CD4-positive, alpha-beta T cell (primary cell): ENCODE results near the gene CALHM2. TPM values are rescaled to one million over a fixed set of nuclear protein-coding genes. Genes with fewer than 3 reads are reported as not detected.

ENCODE experiments used
- ATAC-seq: fragments of 200-7000 bp; cut with Tn5 transposase; one replicate; pipeline ENCODE4 v1.10.0; 2022; ENCODE audit warnings: mild to moderate bottlenecking; ENCODE audit not compliant: poor library complexity
- CTCF ChIA-PET: fragments of 350-600 bp; sonication (Branson Sonifier 250); formaldehyde crosslinking; loops from one replicate; lab custom pipeline; 2021; ENCODE audit warnings: antibody characterized with exemption, inconsistent platforms; lab: Charles Lee
- POLR2A ChIA-PET: fragments of 350-600 bp; sonication (Branson Sonifier 250); formaldehyde crosslinking; loops from one replicate; lab custom pipeline; 2021; ENCODE audit warnings: antibody characterized with exemption, inconsistent platforms; lab: Charles Lee
- DNase-seq, 14 experiments: peaks; one replicate each; pipeline ENCODE4 v3.0.0-alpha.2; 2013 to 2020; ENCODE audit warnings: mixed read lengths in 2 of 14
- H3K27ac ChIP-seq, 2 donors: one replicate each; pipeline versions ENCODE4 v1.5.1 to v1.7.0; 2013; ENCODE audit warnings: low read length in 2 of 2, low read depth in 1 of 2, mild to moderate bottlenecking in 1 of 2
- H3K27me3 ChIP-seq, 2 experiments: 1 replicate in 1 of 2; 2 replicates in 1 of 2; pipeline versions ENCODE4 v1.6.1 to v1.7.0; 2013; ENCODE audit warnings: low read length in 2 of 2, control low read depth in 1 of 2, mild to moderate bottlenecking in 1 of 2, moderate library complexity in 1 of 2; ENCODE audit not compliant: insufficient read depth in 2 of 2, control insufficient read depth in 1 of 2
- H3K36me3 ChIP-seq: one replicate; pipeline ENCODE4 v1.6.1; 2013; ENCODE audit warnings: low read length, control low read depth; ENCODE audit not compliant: insufficient read depth
- H3K4me1 ChIP-seq: one replicate; pipeline ENCODE4 v1.6.1; 2013; ENCODE audit warnings: low read length, control low read depth; ENCODE audit not compliant: insufficient read depth
- H3K4me3 ChIP-seq: one replicate; pipeline ENCODE4 v1.5.1; 2013; ENCODE audit warnings: mild to moderate bottlenecking, low read length, moderate library complexity
- H3K9me3 ChIP-seq, 2 experiments: 1 replicate in 1 of 2; 2 replicates in 1 of 2; pipeline versions ENCODE4 v1.6.1 to v1.7.0; 2013; ENCODE audit warnings: low read length in 2 of 2, mild to moderate bottlenecking in 2 of 2, control low read depth in 1 of 2, moderate library complexity in 1 of 2; ENCODE audit not compliant: control insufficient read depth in 1 of 2, insufficient read depth in 1 of 2
- H3K27ac Mint-ChIP-seq: one replicate; pipeline ENCODE4 v1.8.0; 2020; ENCODE audit warnings: mixed read lengths
- H3K27me3 Mint-ChIP-seq: one replicate; pipeline ENCODE4 v1.8.0; 2021; ENCODE audit warnings: mixed read lengths
- H3K36me3 Mint-ChIP-seq: one replicate; pipeline ENCODE4 v1.8.0; 2021; ENCODE audit warnings: low read depth, mixed read lengths
- H3K4me1 Mint-ChIP-seq: one replicate; pipeline ENCODE4 v1.8.0; 2021; ENCODE audit warnings: low read depth, mixed read lengths
- H3K4me3 Mint-ChIP-seq: one replicate; pipeline ENCODE4 v1.8.0; 2020; ENCODE audit warnings: mild to moderate bottlenecking, mixed read lengths
- H3K9me3 Mint-ChIP-seq: one replicate; pipeline ENCODE4 v1.8.0; 2020; ENCODE audit warnings: mixed read lengths
- CTCF ChIP-seq: fragments of 200-600 bp; IDR thresholded peaks from one replicate; pipeline ENCODE4 v1.8.0; 2022; ENCODE audit warnings: antibody characterized with exemption, mild to moderate bottlenecking
- intact Hi-C, 2 experiments: fragments of 100-400 bp; cut with DNase I in 1 of 2; cut with micrococcal nuclease in 1 of 2; formaldehyde crosslinking; loops; one replicate each; pipeline versions ENCODE4 v1.15.1 to v1.9.0; 2023 to 2025; cut with DNase I, micrococcal nuclease
- total RNA-seq, 174 experiments: library from RNA in 2 of 174; stranded (reverse) in 2 of 174; gene quantifications; one replicate each; pipeline ENCODE4 v1.2.3 and lab custom pipeline; 2021 to 2026

The CALHM2 gene
- total RNA-seq, 2 experiments from 2014 or later, result 3.1 to 4.0 TPM

- no peak for TF ChIP-seq CTCF
- no peaks in the 10 kb centered on the region for H3K27me3 Mint-ChIP-seq
- no peak for ATAC-seq
- Histone ChIP-seq H3K4me3 (peak overlapping the region; percentile 72), H3K4me1 (peaks cover 57% of the 10 kb centered on the region), H3K36me3 (peaks cover 19% of the 10 kb centered on the region), H3K27ac (peak overlapping the region in 1 of 2 donors; percentile 49), H3K27me3 (no peaks in the 10 kb centered on the region), H3K9me3 (peaks cover 0 to 3% of the 10 kb centered on the region in 2 experiments)
- H3K4me3 Mint-ChIP-seq, result peak overlapping the region; percentile 93
- intact Hi-C loops, result loop anchor here in 1 of 2 experiments (2.0 kb wide), 1 partner anchor 18 kb away; no protein-coding TSS in a partner anchor
- no peak for DNase-seq
- ChIA-PET CTCF (no interaction called here), POLR2A (interaction anchor here (0.8 to 1.7 kb wide), 4 partner anchors 18 to 57 kb away, joined by 3 to 5 read pairs (median 4); partner anchors contain the start of genes ATP5MK and PDCD11)
- H3K27ac Mint-ChIP-seq, result peak overlapping the region; percentile 30
- peaks cover 36% of the 10 kb centered on the region for H3K4me1 Mint-ChIP-seq
- H3K36me3 Mint-ChIP-seq, result peaks cover 35% of the 10 kb centered on the region
- no peaks in the 10 kb centered on the region for H3K9me3 Mint-ChIP-seq
Observed at GRCh38 chr10:103452506-103453230, 498 bp upstream of the CALHM2 start.

- Mint-ChIP-seq H3K4me3 (peak overlapping the region; percentile 93), H3K9me3 (no peaks in the 10 kb centered on the region), H3K27ac (peak overlapping the region; percentile 76), H3K36me3 (peaks cover 48% of the 10 kb centered on the region), H3K4me1 (peaks cover 36% of the 10 kb centered on the region), H3K27me3 (no peaks in the 10 kb centered on the region)
- DNase-seq (peak; percentile 26 to 75 (median 48)), ATAC-seq (peak; percentile 75)
- Histone ChIP-seq H3K4me3 (peak overlapping the region; percentile 72), H3K4me1 (peaks cover 68% of the 10 kb centered on the region), H3K36me3 (peaks cover 34% of the 10 kb centered on the region), H3K9me3 (peaks cover 0 to 3% of the 10 kb centered on the region in 2 experiments), H3K27ac (peak overlapping the region; percentile 43 to 49), H3K27me3 (no peaks in the 10 kb centered on the region)
- intact Hi-C loops, result no loop called here
- no peak for TF ChIP-seq CTCF
- ChIA-PET CTCF (interaction anchor here (0.6 to 2.0 kb wide), 2 partner anchors 10 to 25 kb away, joined by 3 to 6 read pairs; no protein-coding TSS in a partner anchor), POLR2A (interaction anchor here (0.6 to 1.7 kb wide), 7 partner anchors 14 to 133 kb away, joined by 3 to 5 read pairs (median 4); partner anchors contain the start of genes ATP5MK, PDCD11 and TAF5)
Observed at GRCh38 chr10:103451091-103451813, 918 bp downstream of the CALHM2 start.

GRCh38 chr10:103450201-103450695 lies 1.9 kb downstream of the CALHM2 start:
- Mint-ChIP-seq H3K27ac (peak overlapping the region; percentile 76), H3K9me3 (no peaks in the 10 kb centered on the region), H3K4me3 (peak overlapping the region; percentile 93), H3K36me3 (peaks cover 57% of the 10 kb centered on the region), H3K4me1 (peaks cover 36% of the 10 kb centered on the region), H3K27me3 (no peaks in the 10 kb centered on the region)
- H3K4me3 ChIP-seq, result peak overlapping the region; percentile 72
- H3K36me3 ChIP-seq, result peaks cover 44% of the 10 kb centered on the region
- no peak for ATAC-seq
- ChIA-PET POLR2A (interaction anchor here (0.6 to 1.1 kb wide), 2 partner anchors 54 to 82 kb away, joined by 4 to 5 read pairs; partner anchors contain the start of genes ATP5MK, PDCD11 and TAF5), CTCF (interaction anchor here (2.0 kb wide), 1 partner anchor 26 kb away, joined by 6 read pairs; no protein-coding TSS in a partner anchor)
- TF ChIP-seq CTCF, result no peak
- H3K4me1 ChIP-seq, result peaks cover 71% of the 10 kb centered on the region
- DNase-seq, result no peak
- intact Hi-C loops, result no loop called here
- peaks cover 0 to 3% of the 10 kb centered on the region in 2 experiments for H3K9me3 ChIP-seq
- H3K27me3 ChIP-seq, result no peaks in the 10 kb centered on the region
- H3K27ac ChIP-seq, result peak overlapping the region in 1 of 2 donors; percentile 43
